Measurements from ENCODE around the gene LIN37. TPM values are rescaled to one million over a fixed set of nuclear protein-coding genes. Genes with fewer than 3 reads are reported as not detected.
"Not testable (repeated sequence)": the region's sequence is repeated elsewhere in the genome, so short reads cannot be mapped to it uniquely, and the experiment has no call there.

The LIN37 gene
- total RNA-seq, 1 donor from 2014 or later = 3.0 TPM

DNA sequence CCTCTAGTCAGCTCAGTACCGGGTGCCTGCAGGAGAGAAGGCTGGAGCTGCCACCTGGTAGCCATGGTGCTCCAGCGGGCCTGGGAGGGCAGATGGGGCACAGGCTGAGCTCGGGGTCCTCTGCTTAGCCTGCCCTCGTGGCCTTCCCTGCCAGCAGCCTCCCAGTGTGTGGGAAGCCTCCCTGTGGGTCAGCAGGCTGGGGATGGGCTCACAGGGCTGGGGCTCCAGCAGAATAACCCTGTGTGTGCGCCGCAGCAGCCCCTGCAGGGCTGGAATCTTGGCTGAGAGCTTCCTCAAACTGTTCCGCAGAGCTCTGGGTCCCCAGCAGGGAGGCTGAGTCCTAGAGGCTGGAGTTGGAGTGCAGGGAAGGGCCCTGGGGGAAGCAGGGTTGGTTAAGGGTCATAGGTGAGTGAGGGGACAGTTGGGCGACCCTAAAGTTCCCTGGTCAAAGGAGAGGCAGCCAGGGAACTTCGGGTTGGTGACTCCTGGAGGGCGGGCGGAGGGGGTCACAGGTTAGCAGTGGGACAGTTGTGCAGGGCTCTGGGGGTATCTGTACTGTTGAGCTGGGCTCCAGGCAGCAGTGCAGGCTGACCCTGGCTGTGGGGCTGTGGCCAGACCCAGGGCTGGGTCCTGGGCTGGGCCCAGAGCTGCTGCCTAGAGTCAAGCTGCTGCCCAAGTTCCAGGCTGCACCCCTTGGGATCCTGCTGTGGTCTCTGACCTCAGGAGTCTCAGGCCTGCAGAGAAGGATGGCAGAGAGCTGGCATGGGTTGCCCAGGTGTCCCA is 41.0 kb downstream of the LIN37 start:
- no peak for DNase-seq (ENCODE audit: low read depth in 2 of 2)

DNA sequence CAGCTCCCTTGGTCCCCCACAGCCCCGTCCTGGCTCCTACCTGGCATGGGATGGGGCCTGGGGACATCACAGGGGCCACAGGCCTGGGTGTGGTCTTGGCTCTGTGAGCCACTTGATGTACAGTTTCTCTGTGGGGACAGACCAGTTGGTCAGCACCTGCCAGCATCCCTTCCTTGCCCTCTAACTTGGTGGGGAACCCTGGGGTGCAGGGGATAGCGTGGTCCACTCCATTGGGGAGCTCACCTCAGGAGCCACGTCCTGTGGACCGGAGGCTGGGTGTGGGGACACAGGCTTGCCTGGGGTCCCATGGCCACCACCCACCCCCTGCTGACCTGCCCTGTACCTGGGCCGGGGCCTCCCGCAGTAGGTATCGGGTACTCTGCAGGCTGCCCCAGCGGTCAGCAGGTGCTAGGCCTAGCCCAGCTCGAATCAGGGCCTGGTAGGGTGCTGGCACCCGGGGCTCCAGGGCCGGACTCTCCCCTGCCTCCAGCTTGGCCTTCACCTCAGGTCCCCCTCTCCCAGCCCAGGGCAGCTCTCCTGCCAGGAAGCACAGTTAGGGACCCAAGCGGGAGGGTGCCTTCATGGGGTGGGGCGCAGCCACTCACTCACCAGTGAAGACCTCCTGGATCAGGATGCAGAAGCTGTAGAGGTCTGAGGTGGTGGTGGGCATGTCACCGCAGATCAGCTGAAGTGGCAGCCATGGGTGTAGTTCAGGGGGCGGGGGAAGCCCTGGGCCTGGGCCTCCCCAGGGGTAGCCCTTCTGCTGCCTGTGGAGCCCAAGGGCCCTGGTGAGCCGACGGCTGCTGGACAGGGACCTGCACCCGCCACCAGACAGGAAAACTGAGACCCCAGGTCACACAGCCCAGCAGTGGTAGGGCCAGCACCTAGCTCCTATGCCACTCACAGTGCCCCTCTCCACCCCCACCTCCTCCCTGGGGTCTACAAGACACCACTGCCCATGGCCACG is 41.9 kb downstream of the LIN37 start:
- DNase-seq (ENCODE audit: low read depth in 2 of 2) = no peak

GRCh38 chr19:35790981-35791813 is 42.8 kb downstream of the LIN37 start:
- DNase-seq (ENCODE audit: low read depth in 2 of 2) = peak in 1 of 2 donors; percentile 8

DNA sequence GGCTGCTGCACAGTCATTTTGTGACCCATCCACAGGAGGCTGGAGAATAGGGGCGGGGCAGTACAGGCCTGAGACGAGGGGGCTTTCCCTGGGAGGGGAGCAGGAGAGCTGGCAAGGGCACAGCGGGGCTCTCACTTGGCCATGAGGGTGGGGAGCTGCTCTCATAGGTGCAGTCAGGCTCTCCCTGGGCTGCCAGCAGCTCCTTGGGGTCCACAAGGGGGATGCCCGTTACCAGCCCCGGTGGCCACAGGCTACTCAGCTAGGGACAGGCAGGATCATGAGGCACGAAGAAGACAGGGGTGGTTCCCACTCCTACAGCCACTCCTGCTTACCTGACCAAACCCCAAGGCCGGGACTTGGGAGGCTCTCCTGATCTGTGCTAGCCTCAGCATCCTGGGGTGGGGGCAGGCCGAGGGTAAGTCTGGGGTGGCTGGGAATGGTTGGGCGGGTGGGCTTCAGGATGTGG is 43.5 kb downstream of the LIN37 start:
- no peak for DNase-seq (ENCODE audit: low read depth in 2 of 2)

- no peak for DNase-seq (ENCODE audit: low read depth in 2 of 2)
Observed at GRCh38 chr19:35792312-35792711, 43.9 kb downstream of the LIN37 start.

GRCh38 chr19:35792888-35793287 is 44.5 kb downstream of the LIN37 start:
- no peak for DNase-seq (ENCODE audit: low read depth in 2 of 2)

DNA sequence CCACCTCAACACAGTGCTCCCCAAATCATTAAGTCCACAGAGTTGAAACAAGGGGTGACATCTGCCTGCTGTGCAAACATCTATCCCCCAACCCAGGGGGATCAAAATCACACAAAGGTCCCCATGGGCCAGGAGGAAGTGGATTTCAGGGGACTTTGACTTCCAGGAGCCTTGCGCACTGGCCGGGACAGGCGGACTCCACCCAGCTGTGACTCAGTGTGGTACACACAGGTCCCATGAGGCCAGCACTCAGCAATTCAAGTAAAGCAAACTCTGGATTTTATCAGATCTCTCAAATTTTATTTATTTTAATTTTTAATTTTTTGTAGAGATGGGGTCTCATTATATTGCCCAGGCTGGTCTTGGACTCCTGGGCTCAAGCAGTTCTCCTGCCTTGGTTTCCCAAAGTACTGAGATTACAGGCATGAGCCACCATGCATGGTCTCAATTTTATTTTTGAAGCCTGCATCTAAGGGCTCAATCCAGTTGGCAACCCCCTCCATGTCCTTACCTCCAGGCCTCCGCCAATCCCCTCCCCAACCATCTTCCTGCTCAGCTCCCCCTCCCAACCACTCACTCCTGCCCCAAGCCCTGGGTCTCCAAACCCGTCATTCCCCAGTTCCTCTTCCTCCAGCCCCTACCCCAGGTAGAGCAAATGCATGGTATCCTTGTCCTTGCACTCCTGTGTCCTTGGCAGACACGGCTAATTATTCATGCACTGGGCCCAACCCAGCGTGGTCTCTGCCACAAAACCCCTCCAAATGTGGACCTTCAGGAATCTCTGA is 45.2 kb downstream of the LIN37 start:
- DNase-seq (ENCODE audit: low read depth in 2 of 2) = no peak

GRCh38 chr19:35795564-35795963 is 47.2 kb downstream of the LIN37 start:
- DNase-seq (ENCODE audit: low read depth in 2 of 2) = not testable (repeated sequence)

GRCh38 chr19:35796645-35797542 is 48.5 kb downstream of the LIN37 start:
- DNase-seq (ENCODE audit: low read depth in 2 of 2) = no peak

GRCh38 chr19:35797663-35798062 is 49.3 kb downstream of the LIN37 start:
- DNase-seq (ENCODE audit: low read depth in 2 of 2) = no peak

- DNase-seq (ENCODE audit: low read depth in 2 of 2) = no peak
Observed at GRCh38 chr19:35801828-35802227, 53.5 kb downstream of the LIN37 start.

Other genes starting within 250 kb of the LIN37 start
- not detected in 2 replicates for gene DMKN, start 234.9 kb upstream of the LIN37 start, total RNA-seq
- not detected in 2 replicates for gene SBSN, start 220.3 kb upstream of the LIN37 start, total RNA-seq
- gene GAPDHS, start 215.1 kb upstream of the LIN37 start, total RNA-seq = not detected in 2 replicates
- 52.1 and 70.3 TPM in 2 replicates for gene TMEM147, start 202.9 kb upstream of the LIN37 start, total RNA-seq
- gene ATP4A, start 184.9 kb upstream of the LIN37 start, total RNA-seq = not detected in 2 replicates
- not detected in 2 replicates for gene PMIS2, start 162.4 kb upstream of the LIN37 start, total RNA-seq
- gene HAUS5, start 135.8 kb upstream of the LIN37 start, total RNA-seq = 4.9 and 5.6 TPM in 2 replicates
- 27.9 and 35.4 TPM in 2 replicates for gene RBM42, start 119.5 kb upstream of the LIN37 start, total RNA-seq
- gene ETV2, start 106.8 kb upstream of the LIN37 start, total RNA-seq = under 0.01 and 0.26 TPM in 2 replicates
- 243 and 347 TPM in 2 replicates for gene COX6B1, start 100.3 kb upstream of the LIN37 start, total RNA-seq
- not detected in 2 replicates for gene UPK1A, start 82.1 kb upstream of the LIN37 start, total RNA-seq
- gene ZBTB32, start 44.0 kb upstream of the LIN37 start, total RNA-seq = not detected in 2 replicates
- gene KMT2B, start 30.6 kb upstream of the LIN37 start, total RNA-seq = 2.3 and 7.1 TPM in 2 replicates
- gene IGFLR1, start 6.1 kb upstream of the LIN37 start, total RNA-seq = 1.1 and 1.8 TPM in 2 replicates
- 2.4 and 4.3 TPM in 2 replicates for gene U2AF1L4, start 3.2 kb upstream of the LIN37 start, total RNA-seq
- 16.3 and 19.2 TPM in 2 replicates for gene PSENEN, start 2.9 kb upstream of the LIN37 start, total RNA-seq
- 0.13 and 0.25 TPM in 2 replicates for gene HSPB6, start 8.5 kb downstream of the LIN37 start, total RNA-seq
- gene PROSER3, start 9.6 kb downstream of the LIN37 start, total RNA-seq = 1.3 and 1.4 TPM in 2 replicates
- gene ARHGAP33, start 27.0 kb downstream of the LIN37 start, total RNA-seq = 1.0 and 2.3 TPM in 2 replicates
- not detected in 2 replicates for gene PRODH2, start 64.3 kb downstream of the LIN37 start, total RNA-seq
- not detected in 2 replicates for gene NPHS1, start 103.9 kb downstream of the LIN37 start, total RNA-seq
- not detected in 2 replicates for gene KIRREL2, start 108.3 kb downstream of the LIN37 start, total RNA-seq
- gene APLP1, start 120.0 kb downstream of the LIN37 start, total RNA-seq = 1.8 TPM in 2 replicates
- 1.4 and 2.8 TPM in 2 replicates for gene NFKBID, start 152.0 kb downstream of the LIN37 start, total RNA-seq
- gene HCST, start 154.0 kb downstream of the LIN37 start, total RNA-seq = 0.38 and 0.39 TPM in 2 replicates
- not detected in 2 replicates for gene TYROBP, start 159.7 kb downstream of the LIN37 start, total RNA-seq
- 0.77 and 2.9 TPM in 2 replicates for gene LRFN3, start 187.8 kb downstream of the LIN37 start, total RNA-seq
- gene SDHAF1, start 246.6 kb downstream of the LIN37 start, total RNA-seq = 7.2 and 14.0 TPM in 2 replicates